Bronchial epithelial cell (primary cell): ENCODE results near the gene GPRC5C. TPM values are rescaled to one million over a fixed set of nuclear protein-coding genes. Genes with fewer than 3 reads are reported as not detected.

Experiments
- DNase-seq: peaks from one replicate; pipeline ENCODE4 v3.0.0-alpha.2; 2010; ENCODE audit warnings: low read depth
- FAIRE-seq: peaks from 2 replicates; lab custom pipeline; 2011; peaks lifted over from hg19 to GRCh38; lab: Jason Lieb, UNC
- H3K27me3 ChIP-seq: 2 replicates; pipeline ENCODE4 v1.5.1; 2011; ENCODE audit warnings: low read length; ENCODE audit not compliant: control insufficient read depth, insufficient read depth
- H3K36me3 ChIP-seq: 2 replicates; pipeline ENCODE4 v1.5.1; 2011; ENCODE audit warnings: low read length; ENCODE audit not compliant: control insufficient read depth, insufficient read depth
- H3K4me3 ChIP-seq: 2 replicates; pipeline ENCODE4 v1.5.1; 2011; ENCODE audit warnings: mild to moderate bottlenecking, low read depth, low read length, control low read depth
- total RNA-seq: library from RNA; depleted of rRNA; stranded (reverse); fragments of >200 nt; gene quantifications from 2 replicates; pipeline ENCODE4 v1.2.1, GENCODE V29; 2014
- TF ChIP-seq, protein P1 (sequence below): IDR thresholded peaks from 2 replicates; pipeline ENCODE4 v1.5.1; 2011; ENCODE audit warnings: mild to moderate bottlenecking, moderate library complexity, low read length, control low read depth, inconsistent platforms; ENCODE audit not compliant: insufficient read depth, severe bottlenecking

GPRC5C gene
- total RNA-seq, 1 donor from 2014 or later, result 15.5 TPM

DNA sequence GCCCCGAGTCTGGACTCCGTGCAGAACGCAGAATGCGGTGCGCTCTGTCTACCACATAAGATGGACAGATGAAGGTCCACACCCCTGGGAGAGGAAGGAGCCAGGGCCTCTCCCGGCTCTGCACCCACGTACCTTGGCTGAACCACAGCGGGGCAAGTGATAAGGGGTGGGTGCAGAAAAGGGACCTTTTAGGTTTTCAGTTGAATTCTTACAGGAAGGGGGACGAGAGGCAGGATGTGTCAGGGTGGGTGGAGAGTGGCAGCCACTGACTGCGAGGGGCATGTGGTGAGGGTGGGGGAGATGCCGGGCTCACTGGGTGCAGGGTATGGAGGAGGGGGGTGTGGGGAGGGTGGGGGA, 34.9 kb downstream of the GPRC5C start:
- TF ChIP-seq, protein P1, sequence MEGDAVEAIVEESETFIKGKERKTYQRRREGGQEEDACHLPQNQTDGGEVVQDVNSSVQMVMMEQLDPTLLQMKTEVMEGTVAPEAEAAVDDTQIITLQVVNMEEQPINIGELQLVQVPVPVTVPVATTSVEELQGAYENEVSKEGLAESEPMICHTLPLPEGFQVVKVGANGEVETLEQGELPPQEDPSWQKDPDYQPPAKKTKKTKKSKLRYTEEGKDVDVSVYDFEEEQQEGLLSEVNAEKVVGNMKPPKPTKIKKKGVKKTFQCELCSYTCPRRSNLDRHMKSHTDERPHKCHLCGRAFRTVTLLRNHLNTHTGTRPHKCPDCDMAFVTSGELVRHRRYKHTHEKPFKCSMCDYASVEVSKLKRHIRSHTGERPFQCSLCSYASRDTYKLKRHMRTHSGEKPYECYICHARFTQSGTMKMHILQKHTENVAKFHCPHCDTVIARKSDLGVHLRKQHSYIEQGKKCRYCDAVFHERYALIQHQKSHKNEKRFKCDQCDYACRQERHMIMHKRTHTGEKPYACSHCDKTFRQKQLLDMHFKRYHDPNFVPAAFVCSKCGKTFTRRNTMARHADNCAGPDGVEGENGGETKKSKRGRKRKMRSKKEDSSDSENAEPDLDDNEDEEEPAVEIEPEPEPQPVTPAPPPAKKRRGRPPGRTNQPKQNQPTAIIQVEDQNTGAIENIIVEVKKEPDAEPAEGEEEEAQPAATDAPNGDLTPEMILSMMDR, result no peak
- DNase-seq (no peak), FAIRE-seq (no peak)
- H3K4me3 ChIP-seq, result no peak overlapping the region
- peaks cover 3% of the 10 kb centered on the region for H3K27me3 ChIP-seq
- H3K36me3 ChIP-seq, result no peaks in the 10 kb centered on the region

- Histone ChIP-seq H3K27me3 (peaks cover 3% of the 10 kb centered on the region), H3K4me3 (no peak overlapping the region), H3K36me3 (no peaks in the 10 kb centered on the region)
- TF ChIP-seq, protein P1, result no peak
- peak; percentile 40 for FAIRE-seq
- no peak for DNase-seq
Measured at GRCh38 chr17:74467221-74467951, 35.5 kb downstream of the GPRC5C start.

- DNase-seq (peak; percentile 11), FAIRE-seq (peak; percentile 75)
- TF ChIP-seq, protein P1, result no peak
- no peaks in the 10 kb centered on the region for H3K27me3 ChIP-seq
- H3K36me3 ChIP-seq, result no peaks in the 10 kb centered on the region
- H3K4me3 ChIP-seq, result no peak overlapping the region
Measured at GRCh38 chr17:74471341-74471740, 39.5 kb downstream of the GPRC5C start.

GRCh38 chr17:74472890-74473289, 41.0 kb downstream of the GPRC5C start:
- Histone ChIP-seq H3K4me3 (no peak overlapping the region), H3K27me3 (no peaks in the 10 kb centered on the region), H3K36me3 (no peaks in the 10 kb centered on the region)
- TF ChIP-seq, protein P1, result no peak
- DNase-seq (no peak), FAIRE-seq (no peak)

DNA sequence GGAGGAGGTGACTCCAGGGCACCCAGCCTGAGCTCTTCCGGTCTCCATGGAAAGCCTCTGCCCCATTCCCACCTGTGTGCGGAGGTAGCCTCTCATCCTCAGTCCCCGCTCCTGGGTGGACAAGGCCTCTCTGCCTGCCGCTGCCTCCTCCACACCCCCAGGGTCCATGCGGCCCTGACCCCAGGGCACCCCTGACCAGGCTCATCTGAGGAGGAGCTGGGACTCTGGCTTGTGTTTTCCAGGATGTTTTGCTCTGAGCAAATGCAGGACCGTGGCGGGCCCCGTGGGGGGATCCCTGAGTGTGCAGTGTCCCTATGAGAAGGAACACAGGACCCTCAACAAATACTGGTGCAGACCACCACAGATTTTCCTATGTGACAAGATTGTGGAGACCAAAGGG, 41.4 kb downstream of the GPRC5C start:
- Histone ChIP-seq H3K27me3 (no peaks in the 10 kb centered on the region), H3K4me3 (no peak overlapping the region), H3K36me3 (no peaks in the 10 kb centered on the region)
- TF ChIP-seq, protein P1, result no peak
- FAIRE-seq, result no peak
- no peak for DNase-seq
